Measurements from ENCODE around the gene FAM131B. TPM values are rescaled to one million over a fixed set of nuclear protein-coding genes. Genes with fewer than 3 reads are reported as not detected.

The FAM131B gene
- 1.00 and 1.9 TPM in 2 replicates for total RNA-seq

DNA sequence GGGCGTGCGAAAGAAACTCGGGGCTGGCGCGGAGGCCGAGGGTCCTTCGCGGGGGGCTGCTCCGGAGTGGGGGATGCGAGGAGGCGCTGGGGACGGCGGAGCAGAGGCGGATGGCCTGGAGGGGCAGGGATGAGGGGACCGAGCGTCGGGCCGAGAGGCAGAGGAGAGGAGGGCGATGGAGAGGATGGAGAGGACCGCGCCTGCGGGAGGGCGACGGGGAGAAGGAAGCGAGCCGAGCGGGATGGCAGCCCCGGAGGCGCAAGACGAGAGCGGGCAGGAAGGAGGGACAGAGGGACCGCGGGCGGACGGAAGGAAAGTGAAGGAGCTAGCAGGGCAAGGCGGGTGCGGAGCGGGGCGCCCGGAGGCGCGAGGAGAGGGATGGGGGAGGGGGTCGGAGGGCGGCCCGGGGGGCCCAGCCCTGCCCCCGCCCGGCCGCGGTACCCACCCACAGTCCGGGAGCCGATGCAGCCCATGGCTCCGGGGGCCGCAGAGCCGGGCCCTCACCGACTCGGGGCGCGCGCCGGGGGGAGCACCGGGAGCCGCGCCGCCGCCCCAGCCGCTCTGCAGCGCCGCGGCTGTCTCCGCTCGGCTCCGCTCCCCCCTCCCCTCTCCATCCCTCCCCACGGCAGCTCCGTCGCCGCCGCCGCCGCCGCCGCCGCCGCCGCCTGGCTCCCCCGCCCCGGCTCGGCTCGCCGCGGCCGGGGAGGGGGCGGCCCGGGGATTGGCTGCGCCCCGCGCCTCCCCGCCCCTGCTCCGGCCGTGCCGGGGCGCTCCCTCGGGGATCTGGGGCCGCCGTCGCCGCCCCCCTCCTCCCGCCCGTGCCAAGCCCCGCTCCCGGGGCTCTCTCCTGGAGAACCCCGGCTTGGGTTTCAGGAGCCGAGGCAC lies at the start of gene FAM131B:
FAM131B (minus strand) TSS at position 583 of the 885 bp plus-strand sequence; CDS start at position 473, 110 bp downstream.

DNA sequence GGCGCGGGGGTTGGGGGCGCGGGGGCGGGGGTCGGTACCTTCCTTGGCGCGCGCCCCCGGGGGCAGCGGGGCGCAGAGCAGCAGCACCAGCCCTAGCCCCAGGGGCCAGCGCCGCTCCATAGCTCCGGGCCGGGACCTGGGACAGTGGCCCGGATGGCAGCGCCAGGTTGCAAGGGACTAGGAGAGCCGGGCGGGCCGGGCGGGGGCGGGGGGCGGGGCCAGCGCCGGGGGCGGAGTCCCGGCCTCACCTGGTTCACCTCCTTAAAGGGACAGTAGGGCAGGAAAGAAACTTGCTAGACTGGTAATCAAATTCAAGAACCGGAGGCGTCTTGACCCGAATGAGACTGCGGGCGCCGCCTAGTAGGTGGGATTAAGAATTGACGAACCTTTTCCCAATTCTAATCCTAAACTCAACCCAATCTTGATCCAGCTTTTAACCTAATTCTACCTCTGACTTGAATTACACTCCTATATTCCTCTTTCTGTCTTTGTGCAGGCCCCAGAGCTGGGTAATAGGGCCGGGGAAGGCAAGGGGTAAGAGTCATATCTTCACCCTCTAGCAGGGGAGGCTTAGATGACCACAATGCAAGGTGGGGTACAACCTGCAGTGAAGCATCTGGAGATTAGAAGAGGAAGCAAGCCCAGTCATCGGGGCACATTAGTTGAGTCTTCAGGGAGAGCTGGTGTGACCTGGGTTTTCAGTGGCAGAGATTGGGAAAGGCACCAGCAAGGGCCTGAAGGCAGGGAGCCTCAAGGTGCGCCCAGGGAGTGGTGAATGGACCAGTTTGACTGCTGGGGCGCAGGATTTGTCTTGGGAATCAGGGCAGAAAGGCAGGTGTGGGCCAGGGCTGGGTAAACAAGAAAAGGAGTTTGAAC lies 46.4 kb upstream of the FAM131B start, which contains the start of gene EPHA1:
EPHA1 (minus strand) TSS at position 171 of the 876 bp plus-strand sequence; CDS start at position 120, 51 bp downstream.

DNA sequence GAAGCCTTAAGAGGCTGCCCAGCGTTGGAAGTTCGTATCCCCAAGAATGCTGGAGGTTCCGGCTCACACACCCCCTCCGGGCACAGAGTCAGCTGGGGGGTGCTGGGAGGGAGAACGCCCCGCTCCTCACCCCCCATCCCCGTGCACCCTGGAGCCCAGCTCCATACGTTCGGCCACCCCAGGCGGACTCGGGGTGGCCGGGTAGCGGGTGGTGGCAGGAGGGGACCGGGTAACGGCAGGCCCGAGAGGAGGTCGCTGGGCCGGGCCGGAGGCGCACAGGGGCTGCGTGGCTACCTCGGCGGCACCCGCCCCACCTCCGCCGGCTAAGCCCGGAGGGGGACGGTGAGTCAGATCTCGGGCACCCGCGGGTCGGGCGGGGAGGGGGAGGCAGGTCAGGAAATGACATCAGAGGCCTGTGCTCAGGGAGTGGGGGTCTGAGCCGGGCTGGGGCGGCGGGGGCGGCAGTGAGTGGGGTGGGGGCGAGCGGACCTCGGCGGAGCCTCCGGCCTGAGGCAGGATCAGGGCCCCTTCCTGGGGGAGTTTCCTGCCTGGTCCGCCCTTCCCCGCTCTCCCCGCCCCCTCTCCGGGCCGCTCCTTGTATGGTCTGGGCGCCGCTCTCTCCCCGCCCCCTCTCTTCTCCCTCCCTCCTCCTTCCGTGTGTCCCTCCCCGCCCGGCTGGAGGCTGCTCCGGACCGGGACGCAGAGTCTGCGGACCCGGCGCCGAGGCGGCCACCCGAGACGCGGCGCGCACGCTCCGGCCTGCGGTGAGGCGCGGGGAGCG lies 18.3 kb upstream of the FAM131B start, which contains the start of gene ZYX:
ZYX (plus strand) TSS at position 700 of the 781 bp plus-strand sequence. CDS start 227 bp downstream, outside the sequence.

DNA sequence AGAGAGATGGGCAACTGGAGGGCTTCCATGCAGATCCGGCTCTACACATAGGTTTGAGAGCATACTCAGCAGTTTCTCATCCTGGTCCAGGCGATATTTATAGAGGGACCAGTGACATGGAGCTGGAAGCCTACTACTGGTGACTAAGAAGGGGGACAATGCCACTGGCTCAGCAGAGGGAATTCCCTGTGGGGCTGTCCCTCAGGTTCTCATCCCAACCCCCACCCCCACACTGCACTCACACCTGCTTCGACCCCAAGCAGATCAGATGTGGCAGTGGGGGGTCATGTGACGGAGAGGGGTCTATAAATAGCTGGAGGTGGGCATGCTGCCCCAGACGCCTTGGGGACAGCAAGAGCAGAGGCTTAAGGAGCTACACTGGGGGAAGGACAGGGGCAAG lies 46.7 kb downstream of the FAM131B start, which contains the start of gene CLCN1:
CLCN1 (plus strand) TSS at position 336 of the 400 bp plus-strand sequence. CDS start 102 bp downstream, outside the sequence.

Other genes with a start within 250 kb of the FAM131B start
- not detected in 2 replicates for gene PIP, start 230.6 kb downstream of the FAM131B start, total RNA-seq
- not detected in 2 replicates for gene TAS2R39, start 179.3 kb downstream of the FAM131B start, total RNA-seq
- gene TAS2R40, start 140.7 kb downstream of the FAM131B start, total RNA-seq: not detected in 2 replicates
- gene GSTK1, start 99.3 kb downstream of the FAM131B start, total RNA-seq: 82.6 and 83.4 TPM in 2 replicates
- not detected in 2 replicates for gene TMEM139, start 77.8 kb downstream of the FAM131B start, total RNA-seq
- gene CASP2, start 74.4 kb downstream of the FAM131B start, total RNA-seq: 4.0 and 5.4 TPM in 2 replicates
- gene CLCN1, start 46.6 kb downstream of the FAM131B start, total RNA-seq: 0.09 and 0.14 TPM in 2 replicates
- 9.4 and 14.0 TPM in 2 replicates for gene ZYX, start 18.6 kb upstream of the FAM131B start, total RNA-seq
- gene EPHA1, start 46.1 kb upstream of the FAM131B start, total RNA-seq: 0.09 and 0.14 TPM in 2 replicates
- not detected in 2 replicates for gene TAS2R60, start 80.7 kb upstream of the FAM131B start, total RNA-seq
- gene TAS2R41, start 115.2 kb upstream of the FAM131B start, total RNA-seq: not detected in 2 replicates
- gene CTAGE15, start 209.1 kb upstream of the FAM131B start, total RNA-seq: 0.14 and 0.18 TPM in 2 replicates